Frontal cortex (tissue), 4 donors: Measurements from ENCODE around the gene ESF1. TPM values are rescaled to one million over a fixed set of nuclear protein-coding genes. Genes with fewer than 3 reads are reported as not detected.

Source experiments
- DNase-seq, 2 donors: peaks; one replicate each; pipeline ENCODE4 v3.0.0; 2012; ENCODE audit warnings: low spot score in 2 of 2
- FAIRE-seq: peaks from 2 replicates; lab custom pipeline; 2012; peaks lifted over from hg19 to GRCh38; lab: Jason Lieb, UNC
- total RNA-seq: library from RNA; depleted of rRNA; stranded (reverse); fragments of >200 nt; gene quantifications from one replicate; pipeline ENCODE4 v1.2.3, GENCODE V29; 2014
- donor health status: control.
- donor health status: control.
- donor health status: control.

ESF1 gene
- total RNA-seq, 1 donor from 2014 or later = 17.1 TPM

- FAIRE-seq (no peak), DNase-seq (no peak)
Observed at GRCh38 chr20:13684566-13685222, 100.0 kb downstream of the ESF1 start.

- DNase-seq = no peak
Observed at GRCh38 chr20:13683833-13684232, 100.9 kb downstream of the ESF1 start.

GRCh38 chr20:13681248-13682125 lies 103.2 kb downstream of the ESF1 start:
- DNase-seq (no peak), FAIRE-seq (no peak)

More at GRCh38 chr20:13683833-13684232, 100.9 kb downstream of the ESF1 start:
- FAIRE-seq = no peak

- no peak for DNase-seq
- FAIRE-seq = no peak
Observed at GRCh38 chr20:13678944-13679343, 105.8 kb downstream of the ESF1 start.

- FAIRE-seq = no peak
- DNase-seq = no peak
Observed at GRCh38 chr20:13677241-13677640, 107.5 kb downstream of the ESF1 start.

GRCh38 chr20:13676682-13677081 lies 108.0 kb downstream of the ESF1 start:
- no peak for FAIRE-seq
- no peak for DNase-seq

- DNase-seq = no peak
- no peak for FAIRE-seq
Observed at GRCh38 chr20:13672690-13673089, 112.0 kb downstream of the ESF1 start.

GRCh38 chr20:13671916-13672378 lies 112.8 kb downstream of the ESF1 start:
- no peak for FAIRE-seq
- DNase-seq = peak in 1 of 2 donors; percentile 29

- DNase-seq (no peak), FAIRE-seq (no peak)
Observed at GRCh38 chr20:13671512-13671911, 113.2 kb downstream of the ESF1 start.

- FAIRE-seq = no peak
- no peak for DNase-seq
Observed at GRCh38 chr20:13670160-13670559, 114.6 kb downstream of the ESF1 start.

- DNase-seq (no peak), FAIRE-seq (no peak)
Observed at GRCh38 chr20:13665709-13666395, 118.9 kb downstream of the ESF1 start.

Other genes with a start within 250 kb of the ESF1 start
- 30.6 TPM for gene TASP1, start 146.0 kb downstream of the ESF1 start, total RNA-seq
- 33.4 TPM for gene NDUFAF5, start 109 bp upstream of the ESF1 start, total RNA-seq
- gene SEL1L2, start 205.7 kb upstream of the ESF1 start, total RNA-seq = 0.41 TPM
- 47.7 TPM for gene MACROD2, start 210.6 kb upstream of the ESF1 start, total RNA-seq